DND-41 (cell line): Measurements from ENCODE around the gene FEZF1.

Source experiments
- CTCF ChIP-seq: IDR thresholded peaks from 2 replicates; pipeline ENCODE4 v1.5.1; 2012; ENCODE audit warnings: borderline replicate concordance, low read length, moderate library complexity, mild to moderate bottlenecking; ENCODE audit not compliant: poor library complexity, severe bottlenecking; ENCODE audit errors: extremely low read depth
- EZH2 ChIP-seq: IDR thresholded peaks from 3 replicates; pipeline ENCODE4 v1.6.1; 2012; ENCODE audit warnings: borderline replicate concordance, low read depth, mild to moderate bottlenecking, moderate library complexity, low read length, inconsistent platforms; ENCODE audit not compliant: severe bottlenecking

- no peak for TF ChIP-seq CTCF
- TF ChIP-seq EZH2 = no peak
Measured at GRCh38 chr7:122260336-122260735, 44.2 kb downstream of the FEZF1 start.
